Testis (tissue), 2 donors: Measurements from ENCODE around the gene KRTAP12-4.

ENCODE experiments used
- POLR2A ChIP-seq: fragments of 450-650 bp; IDR thresholded peaks from one replicate; pipeline ENCODE4 v1.6.1; 2017; ENCODE audit warnings: antibody characterized with exemption, mild to moderate bottlenecking, moderate library complexity
- TF ChIP-seq, protein P1 (sequence below), 3 experiments: fragments of 450-650 bp in 2 of 3; fragments of 200-600 bp in 1 of 3; sonication (generic) in 1 of 3; IDR thresholded peaks; one replicate each; pipeline ENCODE4 v1.5.1; 2016 to 2019; ENCODE audit warnings: antibody characterized with exemption in 3 of 3, mild to moderate bottlenecking in 2 of 3, moderate library complexity in 1 of 3

DNA sequence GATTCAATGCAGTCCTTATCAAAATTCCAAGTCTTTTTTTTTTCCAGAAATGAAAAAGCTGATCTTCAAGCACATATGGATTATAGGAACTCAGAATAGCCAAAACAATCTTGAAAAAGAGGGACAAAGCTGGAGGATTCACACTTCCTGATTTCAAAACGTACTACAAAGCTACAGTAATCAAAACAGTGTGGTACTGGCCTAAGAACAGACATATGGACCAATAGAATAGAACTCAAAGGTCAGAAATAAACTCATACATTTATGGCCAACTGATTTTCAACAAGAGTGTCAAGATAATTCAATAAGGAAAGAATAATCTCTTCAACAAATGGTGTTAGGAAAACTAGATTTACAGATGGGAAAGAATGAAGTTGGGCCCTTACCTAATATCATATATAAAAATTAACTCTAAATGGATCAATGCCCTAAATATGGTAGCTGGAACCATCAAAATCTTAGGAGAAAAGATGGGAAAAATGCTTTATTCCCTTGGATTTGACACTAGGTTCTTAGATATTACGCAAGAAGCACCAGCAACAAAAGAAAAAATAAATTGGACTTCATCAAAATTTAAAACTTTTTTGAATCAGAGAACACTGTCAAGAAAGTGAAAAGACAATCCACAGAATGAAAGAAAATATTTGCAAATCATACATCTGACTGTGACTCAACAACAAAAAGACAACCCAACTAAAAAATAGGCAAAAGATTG lies 38.5 kb upstream of the KRTAP12-4 start:
- TF ChIP-seq, protein P1, sequence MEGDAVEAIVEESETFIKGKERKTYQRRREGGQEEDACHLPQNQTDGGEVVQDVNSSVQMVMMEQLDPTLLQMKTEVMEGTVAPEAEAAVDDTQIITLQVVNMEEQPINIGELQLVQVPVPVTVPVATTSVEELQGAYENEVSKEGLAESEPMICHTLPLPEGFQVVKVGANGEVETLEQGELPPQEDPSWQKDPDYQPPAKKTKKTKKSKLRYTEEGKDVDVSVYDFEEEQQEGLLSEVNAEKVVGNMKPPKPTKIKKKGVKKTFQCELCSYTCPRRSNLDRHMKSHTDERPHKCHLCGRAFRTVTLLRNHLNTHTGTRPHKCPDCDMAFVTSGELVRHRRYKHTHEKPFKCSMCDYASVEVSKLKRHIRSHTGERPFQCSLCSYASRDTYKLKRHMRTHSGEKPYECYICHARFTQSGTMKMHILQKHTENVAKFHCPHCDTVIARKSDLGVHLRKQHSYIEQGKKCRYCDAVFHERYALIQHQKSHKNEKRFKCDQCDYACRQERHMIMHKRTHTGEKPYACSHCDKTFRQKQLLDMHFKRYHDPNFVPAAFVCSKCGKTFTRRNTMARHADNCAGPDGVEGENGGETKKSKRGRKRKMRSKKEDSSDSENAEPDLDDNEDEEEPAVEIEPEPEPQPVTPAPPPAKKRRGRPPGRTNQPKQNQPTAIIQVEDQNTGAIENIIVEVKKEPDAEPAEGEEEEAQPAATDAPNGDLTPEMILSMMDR (IDR thresholded peaks at IDR 0.05), result no peak
- TF ChIP-seq POLR2A, result no peak
